Measurements from ENCODE around the gene GJA5. TPM values are rescaled to one million over a fixed set of nuclear protein-coding genes. Genes with fewer than 3 reads are reported as not detected.

Gene GJA5
- total RNA-seq, 1 experiment from 2014 or later, result 0.39 TPM

DNA sequence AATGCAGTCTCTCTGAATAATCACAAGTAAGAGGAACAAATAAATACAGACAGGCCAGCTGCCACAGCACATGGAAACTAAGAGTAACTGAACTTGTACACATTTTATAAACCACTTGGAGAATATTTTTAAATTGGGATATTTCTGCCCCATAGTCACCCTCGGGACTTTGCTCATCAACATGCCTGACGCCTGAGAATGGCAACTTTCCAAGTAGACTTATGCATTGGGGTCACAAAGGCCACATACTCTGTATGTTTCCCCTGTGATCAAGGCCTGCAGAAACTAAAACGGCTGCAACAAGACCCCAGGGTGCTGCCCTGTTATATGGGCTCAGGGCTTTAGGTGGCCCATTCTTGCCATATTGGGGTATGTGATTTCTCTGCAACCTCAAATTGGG lies 38.3 kb upstream of the GJA5 start:
- Histone ChIP-seq H2AFZ (ENCODE audit: low read length) (no peak overlapping the region), H3K56ac (ENCODE audit: insufficient read length, low read depth, low read length) (no peak overlapping the region), H2BK5ac (ENCODE audit: insufficient read length, low read length) (no peak overlapping the region), H2BK20ac (ENCODE audit: low read depth, low read length, poor library complexity, severe bottlenecking) (no peak overlapping the region), H3K4me1 (ENCODE audit: insufficient read depth, low read length) (no peaks in the 10 kb centered on the region), H3T11ph (ENCODE audit: low read length) (no peak overlapping the region), H4K8ac (replicated peaks; ENCODE audit: insufficient read length, low read depth, low read length) (no peak overlapping the region), H4K20me1 (ENCODE audit: control insufficient read depth, insufficient read depth, insufficient read length) (no peaks in the 10 kb centered on the region), H3K9me3 (ENCODE audit: control insufficient read depth, low read depth, low read length) (no peaks in the 10 kb centered on the region), H3K23ac (ENCODE audit: insufficient read length, low read depth, low read length) (no peak overlapping the region), H4K91ac (ENCODE audit: insufficient read length, low read depth, low read length) (no peak overlapping the region), H3K4me2 (ENCODE audit: insufficient read depth, insufficient read length, low read length) (no peak overlapping the region), H3K23me2 (ENCODE audit: insufficient read length, low read depth, low read length, poor library complexity, severe bottlenecking) (no peaks in the 10 kb centered on the region), H2AK5ac (ENCODE audit: insufficient read length, low read length) (no peak overlapping the region), H3K79me2 (ENCODE audit: insufficient read depth, low read length) (no peaks in the 10 kb centered on the region), H3K9ac (ENCODE audit: extremely low read depth, insufficient read length, low read length) (no peak overlapping the region), H3K4ac (ENCODE audit: low read depth, low read length) (no peak overlapping the region), H3K14ac (ENCODE audit: insufficient read depth, low read length) (no peak overlapping the region), H4K5ac (ENCODE audit: insufficient read length, low read depth, low read length) (no peak overlapping the region), H2BK120ac (ENCODE audit: low read depth, low read length, poor library complexity, severe bottlenecking) (no peak overlapping the region), H3K27ac (ENCODE audit: insufficient read length, low read depth, low read length) (no peak overlapping the region), H3K18ac (ENCODE audit: insufficient read length, low read depth, low read length) (no peak overlapping the region), H2BK15ac (ENCODE audit: low read depth, low read length) (no peak overlapping the region), H3K79me1 (ENCODE audit: insufficient read depth, low read depth, low read length, poor library complexity, severe bottlenecking) (no peaks in the 10 kb centered on the region), H3K27me3 (ENCODE audit: insufficient read depth, low read length) (no peaks in the 10 kb centered on the region), H2BK12ac (ENCODE audit: insufficient read length, low read depth, low read length) (no peak overlapping the region)
- no peaks in the 10 kb centered on the region for H3K36me3 Mint-ChIP-seq (ENCODE audit: insufficient read depth in 1 of 3, low read depth in 3 of 3)
- TF ChIP-seq, protein P1, sequence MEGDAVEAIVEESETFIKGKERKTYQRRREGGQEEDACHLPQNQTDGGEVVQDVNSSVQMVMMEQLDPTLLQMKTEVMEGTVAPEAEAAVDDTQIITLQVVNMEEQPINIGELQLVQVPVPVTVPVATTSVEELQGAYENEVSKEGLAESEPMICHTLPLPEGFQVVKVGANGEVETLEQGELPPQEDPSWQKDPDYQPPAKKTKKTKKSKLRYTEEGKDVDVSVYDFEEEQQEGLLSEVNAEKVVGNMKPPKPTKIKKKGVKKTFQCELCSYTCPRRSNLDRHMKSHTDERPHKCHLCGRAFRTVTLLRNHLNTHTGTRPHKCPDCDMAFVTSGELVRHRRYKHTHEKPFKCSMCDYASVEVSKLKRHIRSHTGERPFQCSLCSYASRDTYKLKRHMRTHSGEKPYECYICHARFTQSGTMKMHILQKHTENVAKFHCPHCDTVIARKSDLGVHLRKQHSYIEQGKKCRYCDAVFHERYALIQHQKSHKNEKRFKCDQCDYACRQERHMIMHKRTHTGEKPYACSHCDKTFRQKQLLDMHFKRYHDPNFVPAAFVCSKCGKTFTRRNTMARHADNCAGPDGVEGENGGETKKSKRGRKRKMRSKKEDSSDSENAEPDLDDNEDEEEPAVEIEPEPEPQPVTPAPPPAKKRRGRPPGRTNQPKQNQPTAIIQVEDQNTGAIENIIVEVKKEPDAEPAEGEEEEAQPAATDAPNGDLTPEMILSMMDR (conservative IDR thresholded peaks at IDR 0.05), result no peak
- H3K9me3 Mint-ChIP-seq, result no peaks in the 10 kb centered on the region
- no CpG with 5 or more reads among the region's 3 CpGs for WGBS (ENCODE audit: extremely low coverage, insufficient read length, low lambda C conversion rate)
- H3K27ac Mint-ChIP-seq, result peak overlapping the region in 1 of 3 experiments; percentile 61; a peak in 1 of 7 replicates
- no peak for DNase-seq
- H3K4me3 Mint-ChIP-seq, result no peak overlapping the region
- peaks cover 4% of the 10 kb centered on the region for H3K27me3 Mint-ChIP-seq (ENCODE audit: low read depth)
- no peaks in the 10 kb centered on the region for H3K4me1 Mint-ChIP-seq
